Hematopoietic multipotent progenitor cell treated with erythropoietin and hydrocortisone succinate and interleukin-3 and kit ligand, for 8 days (in vitro differentiated cells): Measurements from ENCODE around the gene TYRP1.

Source experiments
- DNase-seq: peaks from one replicate; pipeline ENCODE4 v3.0.0-alpha.2; 2015

Gene TYRP1

GRCh38 chr9:12739014-12739652 lies 45.9 kb downstream of the TYRP1 start:
- DNase-seq, result no peak

- no peak for DNase-seq
Observed at GRCh38 chr9:12740845-12741244, 47.7 kb downstream of the TYRP1 start.

DNA sequence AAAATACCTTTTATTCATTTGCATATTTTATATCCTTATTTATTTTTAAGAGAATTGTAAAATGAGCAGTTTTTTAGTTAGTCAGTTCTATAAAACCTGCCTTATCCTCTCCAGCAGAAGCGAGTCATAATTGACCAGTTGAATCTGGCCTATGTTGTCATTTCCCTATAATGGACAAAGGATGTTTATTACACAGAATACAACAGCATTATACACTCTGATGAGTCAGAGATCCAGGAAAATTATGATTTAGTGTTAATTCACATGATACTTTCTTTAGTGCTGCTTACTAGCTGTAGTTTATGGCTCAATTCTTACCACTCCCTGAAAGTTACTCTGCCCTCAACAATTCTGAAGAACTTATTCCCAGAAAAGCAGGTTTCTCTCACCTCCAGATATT lies 54.8 kb downstream of the TYRP1 start:
- DNase-seq, result no peak

GRCh38 chr9:12748954-12749353 lies 55.8 kb downstream of the TYRP1 start:
- DNase-seq, result no peak

GRCh38 chr9:12753931-12754330 lies 60.7 kb downstream of the TYRP1 start:
- DNase-seq, result no peak

GRCh38 chr9:12759761-12760160 lies 66.6 kb downstream of the TYRP1 start:
- no peak for DNase-seq
